GM10266 (cell line): ENCODE results near the gene COA6.
"Not testable (repeated sequence)": the region's sequence is repeated elsewhere in the genome, so short reads cannot be mapped to it uniquely, and the experiment has no call there.

Source experiments
- DNase-seq: peaks from one replicate; pipeline ENCODE4 v3.0.0; 2012; ENCODE audit errors: extremely low spot score
- CTCF ChIP-seq: IDR thresholded peaks from 2 replicates; pipeline ENCODE4 v1.5.1; 2012; ENCODE audit warnings: mild to moderate bottlenecking, low read depth; ENCODE audit not compliant: control insufficient read depth, insufficient read depth; ENCODE audit errors: missing control alignments

The COA6 gene

GRCh38 chr1:234369784-234370183 is 3.5 kb upstream of the COA6 start:
- DNase-seq = no peak
- TF ChIP-seq CTCF = no peak

GRCh38 chr1:234371414-234371813 is 1.8 kb upstream of the COA6 start:
- TF ChIP-seq CTCF = no peak
- no peak for DNase-seq

- DNase-seq = no peak
- TF ChIP-seq CTCF = no peak
These were observed 1.1 kb upstream of the COA6 start for GRCh38 chr1:234372011-234372757.

GRCh38 chr1:234373959-234374254 is 651 bp downstream of the COA6 start:
- no peak for TF ChIP-seq CTCF
- DNase-seq = no peak

GRCh38 chr1:234375672-234376071 is 2.4 kb downstream of the COA6 start:
- TF ChIP-seq CTCF = no peak
- no peak for DNase-seq

GRCh38 chr1:234379591-234380109 is 6.4 kb downstream of the COA6 start:
- DNase-seq = not testable (repeated sequence)

- no peak for TF ChIP-seq CTCF
- no peak for DNase-seq
These were observed 8.7 kb downstream of the COA6 start for GRCh38 chr1:234381699-234382555.
